Colonic mucosa (tissue), 4 donors: Measurements from ENCODE around the gene PRKCE. TPM values are rescaled to one million over a fixed set of nuclear protein-coding genes. Genes with fewer than 3 reads are reported as not detected.

Experiments
- DNase-seq: peaks from one replicate; pipeline ENCODE4 v3.0.0-alpha.2; 2020
- H3K27ac ChIP-seq: fragments of 200-600 bp; one replicate; pipeline ENCODE4 v1.8.0; 2021
- H3K27me3 ChIP-seq: fragments of 200-600 bp; one replicate; pipeline ENCODE4 v1.8.0; 2021
- H3K36me3 ChIP-seq: fragments of 200-600 bp; one replicate; pipeline ENCODE4 v1.8.0; 2021
- H3K4me1 ChIP-seq: fragments of 200-600 bp; one replicate; pipeline ENCODE4 v1.8.0; 2021; ENCODE audit warnings: mild to moderate bottlenecking
- H3K4me3 ChIP-seq: fragments of 200-600 bp; one replicate; pipeline ENCODE4 v1.8.0; 2021
- H3K9ac ChIP-seq, 2 donors: one replicate each; pipeline ENCODE4 v1.7.0; 2013; ENCODE audit warnings: control low read depth in 2 of 2, low read depth in 2 of 2, low read length in 2 of 2
- H3K9me3 ChIP-seq: fragments of 200-600 bp; one replicate; pipeline ENCODE4 v1.8.0; 2021
- CTCF ChIP-seq: fragments of 200-600 bp; IDR thresholded peaks from one replicate; pipeline ENCODE4 v1.8.0; 2022; ENCODE audit warnings: antibody characterized with exemption, mild to moderate bottlenecking
- intact Hi-C: fragments of 100-400 bp; cut with DNase I; formaldehyde crosslinking; loops from one replicate; pipeline ENCODE4 v1.14.1; 2022
- total RNA-seq, 2 donors: library from RNA; stranded (reverse); fragmentation: NEBNext Ultra II Directional in 1 of 2; extraction: Animal tissue kit (Norgen Biotek cat#: 25700) in 1 of 2; gene quantifications; one replicate each; pipeline ENCODE4 v1.2.1, GENCODE V29; 2021
- donor health status: healthy.
- donor health status: DM: no; HTN: no; CAD: no.
- donor health status: DM: no; HTN: no; CAD: no.

Gene PRKCE
- total RNA-seq, 2 donors from 2014 or later: 17.5 to 25.8 TPM

GRCh38 chr2:45763255-45763654 lies 111.8 kb downstream of the PRKCE start:
- H3K4me1 ChIP-seq: no peaks in the 10 kb centered on the region
- H3K27ac ChIP-seq: no peak overlapping the region
- H3K36me3 ChIP-seq: no peaks in the 10 kb centered on the region
- DNase-seq: no peak
- no peak overlapping the region for H3K9ac ChIP-seq
- no peaks in the 10 kb centered on the region for H3K27me3 ChIP-seq
- no peak for TF ChIP-seq CTCF
- intact Hi-C loops: no loop called here
- H3K4me3 ChIP-seq: no peak overlapping the region
- H3K9me3 ChIP-seq: no peaks in the 10 kb centered on the region

GRCh38 chr2:45763797-45764196 lies 112.3 kb downstream of the PRKCE start:
- Histone ChIP-seq H3K4me1 (no peaks in the 10 kb centered on the region), H3K4me3 (no peak overlapping the region), H3K36me3 (no peaks in the 10 kb centered on the region), H3K27ac (no peak overlapping the region), H3K9me3 (no peaks in the 10 kb centered on the region), H3K9ac (no peak overlapping the region), H3K27me3 (no peaks in the 10 kb centered on the region)
- intact Hi-C loops: no loop called here
- DNase-seq: no peak
- TF ChIP-seq CTCF: no peak

GRCh38 chr2:45765007-45765727 lies 113.7 kb downstream of the PRKCE start:
- Histone ChIP-seq H3K9me3 (no peaks in the 10 kb centered on the region), H3K9ac (no peak overlapping the region), H3K4me3 (no peak overlapping the region), H3K27ac (no peak overlapping the region), H3K4me1 (no peaks in the 10 kb centered on the region), H3K36me3 (no peaks in the 10 kb centered on the region), H3K27me3 (no peaks in the 10 kb centered on the region)
- intact Hi-C loops: no loop called here
- DNase-seq: no peak
- TF ChIP-seq CTCF: no peak

GRCh38 chr2:45765728-45766254 lies 114.3 kb downstream of the PRKCE start:
- intact Hi-C loops: no loop called here
- H3K9ac ChIP-seq: no peak overlapping the region
- H3K4me3 ChIP-seq: no peak overlapping the region
- no peaks in the 10 kb centered on the region for H3K4me1 ChIP-seq
- no peaks in the 10 kb centered on the region for H3K36me3 ChIP-seq
- no peaks in the 10 kb centered on the region for H3K27me3 ChIP-seq
- TF ChIP-seq CTCF: no peak
- no peaks in the 10 kb centered on the region for H3K9me3 ChIP-seq
- DNase-seq: peak; percentile 52
- H3K27ac ChIP-seq: no peak overlapping the region

- no peak for DNase-seq
- no peak overlapping the region for H3K27ac ChIP-seq
- TF ChIP-seq CTCF: no peak
- intact Hi-C loops: no loop called here
- no peaks in the 10 kb centered on the region for H3K36me3 ChIP-seq
- H3K4me1 ChIP-seq: no peaks in the 10 kb centered on the region
- H3K9me3 ChIP-seq: no peaks in the 10 kb centered on the region
- no peak overlapping the region for H3K9ac ChIP-seq
- H3K27me3 ChIP-seq: no peaks in the 10 kb centered on the region
- no peak overlapping the region for H3K4me3 ChIP-seq
These were observed 116.7 kb downstream of the PRKCE start for GRCh38 chr2:45768208-45768607.
